Stimulated activated CD8-positive, alpha-beta memory T cell treated with anti-CD3 and anti-CD28 coated beads, Interleukin-4, amount 100 ng/mL, for 1 hour (primary cell): ENCODE data around the gene DYNLT4.
"Not testable (repeated sequence)": the region's sequence is repeated elsewhere in the genome, so short reads cannot be mapped to it uniquely, and the experiment has no call there.

ENCODE experiments used
- DNase-seq, 2 donors: peaks; one replicate each; pipeline ENCODE4 v3.0.0-alpha.2; 2020; ENCODE audit warnings: low read depth in 2 of 2, low spot score in 1 of 2

Gene DYNLT4

DNA sequence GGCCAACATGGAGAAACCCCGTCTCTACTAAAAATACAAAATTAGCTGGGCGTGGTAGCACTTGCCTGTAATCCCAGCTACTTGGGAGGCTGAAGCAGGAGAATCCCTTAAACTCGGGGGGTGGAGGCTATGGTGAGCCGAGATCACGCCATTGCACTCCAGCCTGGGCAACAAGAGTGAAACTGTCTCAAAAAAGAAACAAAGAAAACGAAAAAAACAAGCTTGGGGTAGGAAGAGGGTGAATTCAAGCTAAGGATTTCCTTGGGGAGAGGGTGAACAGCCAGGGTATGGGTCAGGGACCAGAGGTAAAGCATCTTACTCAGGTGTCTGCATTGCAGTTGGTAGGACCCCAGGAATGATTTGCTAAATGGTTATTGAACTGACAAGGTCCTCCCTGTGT, 40.7 kb downstream of the DYNLT4 start:
- DNase-seq: not testable (repeated sequence)

- DNase-seq: no peak
Observed at GRCh38 chr1:44760876-44761275, 46.3 kb downstream of the DYNLT4 start.

DNA sequence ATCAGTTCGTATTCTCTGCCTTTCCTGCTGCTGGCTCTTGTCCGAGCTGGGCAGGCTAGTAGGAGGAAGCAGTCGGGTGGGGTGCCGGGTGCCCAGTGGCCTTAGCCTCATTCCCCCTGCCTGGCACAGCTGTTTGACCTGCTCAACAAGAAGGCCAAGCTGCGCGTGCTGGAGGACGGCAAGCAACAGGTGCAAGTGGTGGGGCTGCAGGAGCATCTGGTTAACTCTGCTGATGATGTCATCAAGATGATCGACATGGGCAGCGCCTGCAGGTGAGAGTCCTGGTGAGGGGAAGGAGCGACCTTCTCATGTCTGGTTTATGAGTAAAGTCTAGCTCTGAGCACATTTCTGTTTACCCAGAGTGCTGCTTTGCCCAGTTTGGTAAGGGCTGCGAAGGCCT, 48.1 kb downstream of the DYNLT4 start:
- no peak for DNase-seq

- no peak for DNase-seq
Observed at GRCh38 chr1:44757420-44757819, 49.7 kb downstream of the DYNLT4 start.
